CD4-positive, alpha-beta T cell treated with Interferon gamma for 1 hour (primary cell): Measurements from ENCODE around the gene CLIC1.

Experiments used
- DNase-seq: peaks from one replicate; pipeline ENCODE4 v3.0.0-alpha.2; 2020

The CLIC1 gene

GRCh38 chr6:31700740-31701401 lies 35.5 kb downstream of the CLIC1 start:
- DNase-seq = no peak

GRCh38 chr6:31697555-31697954 lies 38.8 kb downstream of the CLIC1 start:
- no peak for DNase-seq

- DNase-seq = no peak
These were observed 42.8 kb downstream of the CLIC1 start for GRCh38 chr6:31693535-31693934.

- no peak for DNase-seq
These were observed 43.4 kb downstream of the CLIC1 start for GRCh38 chr6:31692886-31693285.

- no peak for DNase-seq
These were observed 44.0 kb downstream of the CLIC1 start for GRCh38 chr6:31692353-31692752.

- DNase-seq = no peak
These were observed 44.7 kb downstream of the CLIC1 start for GRCh38 chr6:31691564-31692108.

GRCh38 chr6:31691078-31691463 lies 45.3 kb downstream of the CLIC1 start:
- DNase-seq = no peak

- DNase-seq = no peak
These were observed 45.9 kb downstream of the CLIC1 start for GRCh38 chr6:31690231-31691077.

- no peak for DNase-seq
These were observed 46.9 kb downstream of the CLIC1 start for GRCh38 chr6:31689249-31690110.

GRCh38 chr6:31687860-31688693 lies 48.3 kb downstream of the CLIC1 start:
- no peak for DNase-seq

- DNase-seq = no peak
These were observed 49.0 kb downstream of the CLIC1 start for GRCh38 chr6:31687321-31687720.

GRCh38 chr6:31686483-31686882 lies 49.8 kb downstream of the CLIC1 start:
- no peak for DNase-seq

- no peak for DNase-seq
These were observed 52.7 kb downstream of the CLIC1 start for GRCh38 chr6:31683591-31683990.

GRCh38 chr6:31681135-31681671 lies 55.1 kb downstream of the CLIC1 start:
- peak; percentile 35 for DNase-seq
